ENCODE results near the gene SCG5.

Gene SCG5

GRCh38 chr15:32691689-32692038 is 50.2 kb downstream of the SCG5 start:
- DNase-seq (ENCODE audit: low spot score), result no peak

DNA sequence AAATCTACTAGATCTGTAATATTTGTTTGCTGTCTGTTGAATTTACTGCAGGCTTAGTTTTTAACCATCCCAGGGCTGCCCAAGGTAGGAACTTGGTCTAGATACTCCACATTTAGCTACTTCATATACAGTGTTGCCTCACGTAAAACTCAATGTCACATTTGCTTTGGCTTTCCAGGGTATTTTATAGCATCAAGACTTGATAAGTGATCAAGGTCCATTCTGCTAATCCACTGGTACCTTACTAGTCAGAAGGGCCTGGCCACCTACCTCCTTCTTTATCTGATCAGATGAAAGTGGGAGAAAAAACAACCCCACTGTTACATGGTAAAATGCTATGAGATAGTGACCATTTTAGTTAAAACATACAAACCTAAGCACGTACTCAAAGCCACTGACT is 50.8 kb downstream of the SCG5 start:
- no peak for DNase-seq (ENCODE audit: low spot score)

DNA sequence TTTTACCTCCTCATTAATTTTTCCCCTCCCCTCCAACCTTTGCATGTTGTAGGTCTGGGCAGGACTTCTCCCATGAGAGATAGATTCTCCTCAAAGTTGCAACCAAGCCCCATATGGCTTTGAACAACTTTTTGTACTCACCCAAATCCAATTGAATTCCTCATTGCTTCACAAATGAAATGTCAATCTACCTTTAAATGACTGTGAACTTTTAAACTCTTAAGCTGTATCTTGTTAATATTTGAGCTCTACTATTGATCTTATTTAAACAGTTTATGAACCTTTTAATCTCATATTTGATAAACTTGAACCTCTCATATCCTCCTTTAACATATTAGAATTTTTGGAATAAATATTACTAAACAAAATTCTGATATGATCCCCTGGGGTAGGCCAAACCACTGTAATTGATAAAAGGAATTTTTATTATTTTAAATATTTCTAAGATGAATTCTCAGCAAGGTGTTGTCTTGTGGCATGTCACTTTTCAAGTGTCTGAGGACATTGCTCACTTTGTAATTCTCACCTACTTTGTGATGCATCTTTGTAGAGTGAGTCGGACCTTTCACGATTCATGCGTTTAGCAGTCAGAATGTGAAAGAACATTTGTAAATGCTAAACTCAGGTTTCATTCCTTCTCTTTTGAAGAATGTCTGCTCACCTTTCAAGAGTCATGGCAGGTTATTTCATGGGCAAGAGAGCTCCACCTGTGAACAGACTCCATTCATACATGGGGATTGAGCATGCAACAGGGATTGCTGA is 52.9 kb downstream of the SCG5 start:
- no peak for DNase-seq (ENCODE audit: low spot score)

DNA sequence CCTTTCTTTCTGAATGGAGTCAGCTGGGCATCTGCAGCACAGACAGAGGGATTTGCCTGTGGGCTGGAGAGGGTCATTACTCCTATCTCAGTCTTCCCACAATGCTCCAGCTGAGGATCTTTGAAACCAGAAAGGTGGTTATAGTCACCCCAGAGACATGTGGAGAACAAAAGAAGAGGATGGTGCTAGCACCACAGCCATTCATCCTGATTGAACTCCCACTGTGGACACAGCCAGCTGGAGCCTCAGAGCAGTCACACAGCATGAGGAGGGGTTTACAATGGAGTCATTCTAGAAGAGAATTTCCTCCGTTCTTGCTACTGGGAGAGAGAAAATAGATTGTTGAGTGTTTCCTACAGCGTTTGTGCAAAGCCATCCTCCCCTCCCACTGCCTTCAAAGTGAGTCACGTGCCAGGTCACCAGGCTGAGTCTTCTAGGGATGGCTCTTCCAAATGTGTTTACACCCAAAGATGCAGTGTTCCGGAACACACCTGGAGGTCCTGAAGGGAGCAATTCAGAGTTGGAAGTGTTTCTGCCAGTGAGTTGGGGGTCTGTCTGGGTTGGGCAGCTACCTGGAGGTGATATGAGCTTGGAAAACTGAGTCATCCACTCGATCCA is 57.4 kb downstream of the SCG5 start:
- DNase-seq (ENCODE audit: low spot score), result no peak

DNA sequence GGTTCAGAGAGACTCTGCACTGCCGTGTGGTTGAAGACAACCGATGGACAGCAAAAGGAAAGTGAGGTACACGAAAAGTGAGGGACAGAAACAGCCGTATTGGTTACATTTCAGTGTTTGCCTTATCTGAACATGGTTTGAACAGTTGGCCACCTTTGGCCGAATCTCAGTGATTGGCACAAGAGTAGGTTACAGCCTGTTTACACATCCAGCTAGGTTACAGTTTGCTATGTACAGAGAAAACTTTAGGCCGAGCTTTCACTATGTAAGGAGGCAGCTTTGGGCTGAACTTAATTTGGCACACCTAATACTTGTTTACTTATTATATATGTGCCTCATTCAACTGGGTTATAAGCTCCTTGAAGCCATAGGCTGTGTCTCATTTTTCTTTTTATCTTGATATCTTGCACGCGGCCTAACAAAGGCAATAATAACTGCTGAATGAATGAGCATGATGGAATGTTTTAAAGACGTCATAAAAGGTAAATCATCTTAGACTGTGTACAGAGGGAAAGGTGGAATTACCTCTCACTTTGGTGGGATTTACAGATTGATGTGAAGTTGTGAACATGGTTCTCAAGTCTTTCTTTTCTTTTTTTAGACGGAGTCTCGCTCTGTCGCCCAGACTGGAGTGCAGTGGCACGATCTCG is 59.1 kb downstream of the SCG5 start:
- DNase-seq (ENCODE audit: low spot score), result no peak

DNA sequence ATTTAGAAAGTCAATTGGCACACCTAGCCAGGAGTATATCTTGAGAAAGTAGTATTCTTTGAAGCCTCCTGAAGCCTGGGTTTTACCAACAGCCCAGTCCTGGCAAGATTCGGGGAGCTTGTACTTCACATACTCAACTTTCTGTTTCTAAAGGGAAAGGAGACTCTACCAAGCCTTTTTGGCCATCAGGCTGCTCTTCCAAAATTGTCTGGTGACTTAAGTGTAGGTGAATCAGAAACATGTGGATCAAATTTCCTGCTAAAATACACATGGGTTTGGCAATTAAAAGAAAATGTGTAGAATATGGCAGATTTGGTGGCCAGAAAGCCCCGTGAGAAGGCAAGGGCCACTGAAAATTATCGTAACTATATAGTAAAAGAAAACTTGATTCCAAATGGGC is 60.4 kb downstream of the SCG5 start:
- DNase-seq (ENCODE audit: low spot score), result no peak

DNA sequence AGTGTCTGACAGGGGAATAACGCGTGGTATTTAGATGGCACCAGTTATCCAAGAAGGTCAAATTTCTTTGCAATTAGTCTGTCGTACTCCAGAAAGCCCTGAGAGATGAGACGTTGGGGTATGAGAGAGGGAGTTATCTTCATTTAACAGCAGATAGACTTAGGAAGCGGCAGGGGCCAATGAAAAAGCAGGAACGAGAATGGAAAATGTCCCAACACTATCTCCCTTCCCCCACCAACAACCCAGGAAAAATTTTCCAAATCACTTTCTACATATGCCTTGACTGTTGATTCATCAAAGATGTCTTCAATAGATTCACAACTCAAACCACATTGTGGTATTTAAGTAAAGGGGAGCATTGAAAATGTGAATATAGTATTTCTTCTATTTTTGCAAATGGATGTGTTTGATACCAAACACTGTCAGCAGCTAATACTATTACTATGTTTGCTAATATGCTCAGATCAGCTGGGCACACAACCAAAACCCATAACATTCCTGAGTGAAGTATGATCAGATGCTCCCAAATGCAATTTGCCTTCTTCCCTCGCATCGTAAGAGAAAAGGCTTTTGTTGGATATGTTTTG is 63.0 kb downstream of the SCG5 start:
- no peak for DNase-seq (ENCODE audit: low spot score)

- DNase-seq (ENCODE audit: low spot score), result no peak
Measured at GRCh38 chr15:32705446-32705845, 63.9 kb downstream of the SCG5 start.

DNA sequence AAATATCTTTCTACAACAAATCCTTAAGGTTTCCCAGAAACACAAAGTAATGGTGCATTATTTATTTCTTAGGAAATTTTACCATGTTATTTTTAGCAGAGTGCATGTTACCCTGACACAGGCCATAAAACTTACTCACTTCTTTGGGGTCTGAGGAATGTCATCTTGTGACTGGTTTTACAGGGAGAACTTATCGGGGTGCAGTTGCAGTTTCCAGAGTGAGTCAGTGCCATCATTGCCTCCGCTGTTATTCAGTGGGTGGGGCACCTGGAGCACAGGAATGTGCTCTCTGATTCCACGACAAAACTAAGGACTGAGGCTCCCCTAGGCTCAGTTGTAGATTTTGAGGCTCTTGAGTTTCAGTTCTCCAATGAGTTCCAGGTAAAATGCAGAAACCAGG is 65.2 kb downstream of the SCG5 start:
- DNase-seq (ENCODE audit: low spot score), result no peak

DNA sequence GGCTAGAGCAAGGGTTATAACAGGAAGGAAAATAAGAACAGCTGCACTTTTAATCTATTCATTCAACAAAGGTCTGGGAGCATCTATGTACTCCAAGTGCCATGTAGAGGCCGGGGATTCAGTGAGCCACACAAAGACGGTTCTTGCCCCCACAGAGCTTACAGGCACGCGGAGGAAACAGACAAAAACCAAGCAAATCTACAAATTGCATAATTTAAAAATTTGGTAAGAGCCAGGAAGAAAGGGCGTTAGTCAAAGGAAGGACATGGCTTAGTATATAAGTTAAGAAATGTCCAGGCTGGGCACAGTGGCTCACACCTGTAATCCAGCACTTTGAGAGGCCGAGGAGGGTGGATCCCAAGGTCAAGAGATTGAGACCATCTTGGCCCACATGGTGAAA is 65.9 kb downstream of the SCG5 start:
- no peak for DNase-seq (ENCODE audit: low spot score)

DNA sequence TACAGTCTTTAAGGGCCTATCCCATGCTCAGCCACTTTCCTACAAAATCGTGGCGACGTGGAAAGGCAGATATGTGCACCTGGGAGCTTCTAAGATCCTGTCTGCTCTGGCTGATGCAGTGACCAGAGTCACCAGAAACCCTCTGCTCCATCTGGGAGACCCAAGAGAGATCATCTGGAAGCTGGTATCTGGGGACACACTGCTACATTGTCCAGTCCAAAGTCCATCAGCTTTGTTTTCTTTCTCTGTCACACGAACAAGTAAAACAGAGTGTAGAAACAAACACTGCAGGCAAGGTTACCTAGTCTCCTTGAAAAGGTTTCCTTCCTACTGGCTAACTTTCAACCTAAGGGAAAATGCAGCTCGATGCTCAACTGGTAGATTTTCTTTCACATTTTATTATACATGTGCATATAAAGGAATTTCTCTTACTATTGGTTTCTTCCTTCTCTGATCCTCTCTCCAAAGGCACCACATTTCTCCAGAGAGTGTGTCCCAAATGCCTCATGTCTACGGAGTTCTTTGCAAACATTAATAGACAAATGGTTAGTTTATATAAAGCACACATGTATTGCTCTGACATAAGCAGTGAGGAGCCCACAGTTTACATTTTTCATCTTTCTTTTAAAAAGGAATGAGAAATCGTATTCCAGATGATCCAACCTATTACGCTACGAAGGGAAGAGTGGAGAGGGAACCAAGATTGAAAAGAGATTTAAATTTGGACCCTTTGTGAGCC is 68.0 kb downstream of the SCG5 start:
- no peak for DNase-seq (ENCODE audit: low spot score)

GRCh38 chr15:32715276-32715675 is 73.8 kb downstream of the SCG5 start:
- no peak for DNase-seq (ENCODE audit: low spot score)

- DNase-seq (ENCODE audit: low spot score), result no peak
Measured at GRCh38 chr15:32716216-32716914, 74.9 kb downstream of the SCG5 start.

DNA sequence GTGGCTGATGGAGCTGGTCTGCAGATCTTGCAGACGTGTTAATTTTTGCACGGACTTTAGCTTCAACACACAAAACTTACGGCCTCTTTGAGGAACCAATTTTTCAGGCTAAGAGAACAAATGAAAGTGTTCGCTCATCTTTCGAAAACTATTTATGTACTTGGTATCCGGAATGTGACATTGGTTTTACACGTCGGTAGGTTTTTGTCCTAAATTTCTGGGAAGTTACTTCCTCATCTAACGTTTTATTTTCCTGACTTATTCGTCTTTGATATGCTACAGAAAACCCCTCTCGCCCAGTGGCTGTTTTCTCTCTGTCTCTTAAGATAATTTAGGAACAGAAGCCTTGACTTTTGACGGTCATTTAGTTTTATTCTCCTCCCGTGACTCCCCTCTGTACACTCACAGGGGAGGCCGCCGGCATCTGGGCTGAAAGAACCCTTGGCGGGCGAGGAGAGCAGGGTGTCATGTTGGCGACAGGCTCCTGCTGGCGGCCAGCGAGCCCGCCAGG is 75.5 kb downstream of the SCG5 start:
- DNase-seq (ENCODE audit: low spot score), result no peak

DNA sequence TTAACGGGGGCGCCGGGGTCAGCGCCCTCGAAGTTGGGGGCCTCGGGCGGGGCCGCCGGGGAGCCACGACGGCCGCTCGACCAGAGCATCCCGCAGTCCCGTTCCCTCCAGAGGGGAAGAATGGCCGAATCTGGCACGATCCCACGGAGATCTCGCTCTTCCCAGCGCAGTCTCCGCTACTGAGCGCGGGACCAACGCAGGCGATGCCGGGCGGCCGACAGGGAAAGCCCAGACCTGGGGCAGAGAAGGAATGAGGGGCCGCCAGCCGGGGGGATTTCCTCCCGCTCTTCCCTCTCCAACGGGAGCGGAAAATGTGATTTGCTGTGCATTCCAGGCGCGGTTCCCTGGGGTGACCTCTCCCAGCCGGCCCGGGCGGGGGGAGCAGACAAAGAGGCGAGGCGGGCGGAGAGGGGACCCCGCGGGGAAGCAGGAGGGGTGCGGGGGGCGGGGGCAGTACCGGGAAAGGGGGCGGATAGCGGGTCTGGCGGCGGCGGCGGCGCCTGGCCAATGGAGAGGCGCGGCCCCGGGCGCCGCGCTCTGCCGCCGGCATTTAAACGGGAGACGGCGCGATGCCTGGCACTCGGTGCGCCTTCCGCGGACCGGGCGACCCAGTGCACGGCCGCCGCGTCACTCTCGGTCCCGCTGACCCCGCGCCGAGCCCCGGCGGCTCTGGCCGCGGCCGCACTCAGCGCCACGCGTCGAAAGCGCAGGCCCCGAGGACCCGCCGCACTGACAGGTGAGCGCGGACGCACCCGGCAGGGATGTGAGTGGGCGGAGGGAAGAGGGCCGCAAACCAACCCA is 76.1 kb downstream of the SCG5 start, which contains the start of gene GREM1:
Gene GREM1 (plus strand): TSS at position 579 of the 801 bp plus-strand sequence. CDS start 12,687 bp downstream, outside the sequence.
- DNase-seq (ENCODE audit: low spot score), result peak; percentile 66

- peak; percentile 65 for DNase-seq (ENCODE audit: low spot score)
Measured at GRCh38 chr15:32718227-32718820, 76.8 kb downstream of the SCG5 start.

DNA sequence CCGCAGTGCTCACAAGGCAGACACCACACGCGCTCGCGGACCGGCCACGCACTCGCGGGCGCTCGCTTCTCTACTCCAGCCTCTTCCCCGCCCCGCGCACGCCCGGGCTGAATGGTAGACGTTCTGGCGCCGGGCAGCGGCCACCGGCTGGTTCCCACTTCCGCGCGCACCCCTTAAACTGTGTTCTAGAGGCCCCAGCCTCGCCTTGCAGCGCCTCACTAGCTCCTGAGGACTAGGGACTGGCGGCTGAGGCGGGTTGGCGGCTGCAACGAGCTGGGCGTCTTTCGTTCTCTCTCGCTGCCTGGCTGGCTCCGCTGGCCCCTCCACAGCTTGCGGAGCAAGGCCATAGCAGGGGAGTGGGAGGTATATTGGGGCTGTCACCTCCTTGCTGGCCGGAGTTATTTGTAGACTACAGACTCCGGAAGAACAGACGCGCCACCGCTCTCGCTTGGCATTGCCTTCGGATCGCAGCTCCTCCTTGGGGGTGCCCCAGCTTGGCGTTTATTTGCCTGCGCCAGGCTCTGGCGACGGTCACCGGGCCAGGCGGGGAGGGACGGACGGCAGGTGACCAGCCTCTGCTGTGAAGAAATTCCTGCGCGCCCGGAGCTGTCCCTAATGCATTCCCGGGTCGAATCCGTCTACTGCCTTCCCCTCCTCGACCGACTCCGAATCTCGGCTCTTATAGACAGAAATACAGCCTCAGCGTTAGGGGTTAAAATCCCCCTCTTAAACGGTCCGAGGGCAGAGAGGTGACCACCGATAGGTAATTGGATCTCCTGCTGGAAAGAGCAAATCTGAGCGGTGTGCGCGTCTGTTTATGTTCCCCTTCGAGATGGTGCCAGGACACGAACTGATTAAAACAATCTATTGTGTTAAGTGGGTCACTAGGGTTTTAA is 77.6 kb downstream of the SCG5 start:
- DNase-seq (ENCODE audit: low spot score), result no peak

- DNase-seq (ENCODE audit: low spot score), result no peak
Measured at GRCh38 chr15:32721596-32721995, 80.1 kb downstream of the SCG5 start.

- no peak for DNase-seq (ENCODE audit: low spot score)
Measured at GRCh38 chr15:32722136-32722535, 80.6 kb downstream of the SCG5 start.
